ENCODE data around the gene GPR108. TPM values are rescaled to one million over a fixed set of nuclear protein-coding genes. Genes with fewer than 3 reads are reported as not detected.

Gene GPR108
- total and polyA plus RNA-seq, 2 of the 13 experiments (the other 11 are each of a cell fraction or from before 2014, with no cell fraction given) = 36.4 to 63.0 TPM

DNA sequence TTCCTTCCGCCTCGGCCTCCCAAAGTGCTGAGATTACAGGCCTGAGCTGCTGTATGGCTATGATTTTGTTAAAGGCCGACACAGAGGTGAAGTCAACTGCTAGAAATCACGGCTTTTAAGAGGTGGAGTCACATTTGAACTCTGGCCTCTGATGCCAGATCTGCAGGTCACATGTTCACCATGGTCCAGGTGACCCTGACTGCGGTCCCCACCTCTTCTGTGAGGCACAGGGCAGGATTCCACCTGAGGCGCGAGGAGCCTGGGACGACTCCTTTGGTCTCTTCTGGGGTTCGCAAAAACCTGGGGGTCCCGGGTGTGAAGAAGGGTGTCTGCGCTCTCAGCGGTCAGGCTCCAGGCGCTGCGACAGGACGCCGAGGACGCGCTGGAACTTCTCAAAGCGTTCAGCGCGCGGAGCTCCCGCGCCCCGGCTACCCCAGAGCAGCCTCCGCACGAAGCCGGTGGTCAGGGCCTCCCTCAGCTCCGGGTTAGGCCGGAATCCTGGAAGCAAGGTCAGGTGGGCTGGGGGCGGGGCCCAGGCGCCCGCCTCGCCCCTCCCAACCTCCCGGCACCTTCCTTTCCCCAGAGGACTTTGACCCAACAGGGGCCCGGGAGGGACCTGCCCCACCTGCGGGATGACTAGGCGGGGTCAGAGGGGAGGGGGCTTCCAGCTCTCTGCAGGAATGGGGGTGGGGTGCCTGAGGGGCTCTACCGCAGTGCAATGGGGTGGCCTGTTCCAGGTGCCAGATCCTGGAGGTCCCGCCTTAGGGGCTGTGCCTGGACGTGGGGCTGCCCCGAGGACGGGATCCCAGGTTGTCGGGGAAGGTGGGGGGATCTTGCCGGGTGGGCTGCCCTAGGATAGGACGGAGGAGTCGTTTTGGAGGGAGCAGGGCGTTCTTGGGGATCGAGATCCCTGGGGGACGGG lies 15.1 kb upstream of the GPR108 start (continued):
- TF ChIP-seq, protein P1, sequence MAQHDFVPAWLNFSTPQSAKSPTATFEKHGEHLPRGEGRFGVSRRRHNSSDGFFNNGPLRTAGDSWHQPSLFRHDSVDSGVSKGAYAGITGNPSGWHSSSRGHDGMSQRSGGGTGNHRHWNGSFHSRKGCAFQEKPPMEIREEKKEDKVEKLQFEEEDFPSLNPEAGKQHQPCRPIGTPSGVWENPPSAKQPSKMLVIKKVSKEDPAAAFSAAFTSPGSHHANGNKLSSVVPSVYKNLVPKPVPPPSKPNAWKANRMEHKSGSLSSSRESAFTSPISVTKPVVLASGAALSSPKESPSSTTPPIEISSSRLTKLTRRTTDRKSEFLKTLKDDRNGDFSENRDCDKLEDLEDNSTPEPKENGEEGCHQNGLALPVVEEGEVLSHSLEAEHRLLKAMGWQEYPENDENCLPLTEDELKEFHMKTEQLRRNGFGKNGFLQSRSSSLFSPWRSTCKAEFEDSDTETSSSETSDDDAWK (CRISPR knock-in tag; IDR thresholded peaks at IDR 0.05) = no peak
- TF ChIP-seq ZNF333 (CRISPR knock-in tag; IDR thresholded peaks at IDR 0.05; ENCODE audit: borderline replicate concordance) (peak; percentile 88; the same call in 1 of the 2 replicates), ZNF567 (CRISPR knock-in tag; IDR thresholded peaks at IDR 0.05; ENCODE audit: borderline replicate concordance) (peak; percentile 48; the same call in 1 of the 2 replicates), FOXO1 (CRISPR knock-in tag; IDR thresholded peaks at IDR 0.05) (no peak), SOX6 (IDR thresholded peaks at IDR 0.05) (no peak), SOX6 (CRISPR knock-in tag; IDR thresholded peaks at IDR 0.05) (peak; percentile 80), RARA (CRISPR knock-in tag; IDR thresholded peaks at IDR 0.05) (no peak; the same call in 1 of the 2 replicates), GABPA (IDR thresholded peaks at IDR 0.05; ENCODE audit: low read depth, low read length) (no peak), GABPA (CRISPR knock-in tag; IDR thresholded peaks at IDR 0.05; ENCODE audit: low read depth) (peak; percentile 7; the same call in 1 of the 2 replicates), TOE1 (CRISPR knock-in tag; IDR thresholded peaks at IDR 0.05) (0 out of 2 replicates have a peak, but pooled peaks have one; percentile 61), POLR2AphosphoS5 (IDR thresholded peaks at IDR 0.05; ENCODE audit: low read depth, low read length) (peak; percentile 42; the same call in 1 of the 2 replicates)
- TF ChIP-seq, protein P2, sequence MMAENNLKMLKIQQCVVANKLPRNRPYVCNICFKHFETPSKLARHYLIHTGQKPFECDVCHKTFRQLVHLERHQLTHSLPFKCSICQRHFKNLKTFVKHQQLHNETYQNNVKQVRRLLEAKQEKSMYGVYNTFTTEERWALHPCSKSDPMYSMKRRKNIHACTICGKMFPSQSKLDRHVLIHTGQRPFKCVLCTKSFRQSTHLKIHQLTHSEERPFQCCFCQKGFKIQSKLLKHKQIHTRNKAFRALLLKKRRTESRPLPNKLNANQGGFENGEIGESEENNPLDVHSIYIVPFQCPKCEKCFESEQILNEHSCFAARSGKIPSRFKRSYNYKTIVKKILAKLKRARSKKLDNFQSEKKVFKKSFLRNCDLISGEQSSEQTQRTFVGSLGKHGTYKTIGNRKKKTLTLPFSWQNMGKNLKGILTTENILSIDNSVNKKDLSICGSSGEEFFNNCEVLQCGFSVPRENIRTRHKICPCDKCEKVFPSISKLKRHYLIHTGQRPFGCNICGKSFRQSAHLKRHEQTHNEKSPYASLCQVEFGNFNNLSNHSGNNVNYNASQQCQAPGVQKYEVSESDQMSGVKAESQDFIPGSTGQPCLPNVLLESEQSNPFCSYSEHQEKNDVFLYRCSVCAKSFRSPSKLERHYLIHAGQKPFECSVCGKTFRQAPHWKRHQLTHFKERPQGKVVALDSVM (CRISPR knock-in tag; IDR thresholded peaks at IDR 0.05) = peak; percentile 99
- TF ChIP-seq, protein P3, sequence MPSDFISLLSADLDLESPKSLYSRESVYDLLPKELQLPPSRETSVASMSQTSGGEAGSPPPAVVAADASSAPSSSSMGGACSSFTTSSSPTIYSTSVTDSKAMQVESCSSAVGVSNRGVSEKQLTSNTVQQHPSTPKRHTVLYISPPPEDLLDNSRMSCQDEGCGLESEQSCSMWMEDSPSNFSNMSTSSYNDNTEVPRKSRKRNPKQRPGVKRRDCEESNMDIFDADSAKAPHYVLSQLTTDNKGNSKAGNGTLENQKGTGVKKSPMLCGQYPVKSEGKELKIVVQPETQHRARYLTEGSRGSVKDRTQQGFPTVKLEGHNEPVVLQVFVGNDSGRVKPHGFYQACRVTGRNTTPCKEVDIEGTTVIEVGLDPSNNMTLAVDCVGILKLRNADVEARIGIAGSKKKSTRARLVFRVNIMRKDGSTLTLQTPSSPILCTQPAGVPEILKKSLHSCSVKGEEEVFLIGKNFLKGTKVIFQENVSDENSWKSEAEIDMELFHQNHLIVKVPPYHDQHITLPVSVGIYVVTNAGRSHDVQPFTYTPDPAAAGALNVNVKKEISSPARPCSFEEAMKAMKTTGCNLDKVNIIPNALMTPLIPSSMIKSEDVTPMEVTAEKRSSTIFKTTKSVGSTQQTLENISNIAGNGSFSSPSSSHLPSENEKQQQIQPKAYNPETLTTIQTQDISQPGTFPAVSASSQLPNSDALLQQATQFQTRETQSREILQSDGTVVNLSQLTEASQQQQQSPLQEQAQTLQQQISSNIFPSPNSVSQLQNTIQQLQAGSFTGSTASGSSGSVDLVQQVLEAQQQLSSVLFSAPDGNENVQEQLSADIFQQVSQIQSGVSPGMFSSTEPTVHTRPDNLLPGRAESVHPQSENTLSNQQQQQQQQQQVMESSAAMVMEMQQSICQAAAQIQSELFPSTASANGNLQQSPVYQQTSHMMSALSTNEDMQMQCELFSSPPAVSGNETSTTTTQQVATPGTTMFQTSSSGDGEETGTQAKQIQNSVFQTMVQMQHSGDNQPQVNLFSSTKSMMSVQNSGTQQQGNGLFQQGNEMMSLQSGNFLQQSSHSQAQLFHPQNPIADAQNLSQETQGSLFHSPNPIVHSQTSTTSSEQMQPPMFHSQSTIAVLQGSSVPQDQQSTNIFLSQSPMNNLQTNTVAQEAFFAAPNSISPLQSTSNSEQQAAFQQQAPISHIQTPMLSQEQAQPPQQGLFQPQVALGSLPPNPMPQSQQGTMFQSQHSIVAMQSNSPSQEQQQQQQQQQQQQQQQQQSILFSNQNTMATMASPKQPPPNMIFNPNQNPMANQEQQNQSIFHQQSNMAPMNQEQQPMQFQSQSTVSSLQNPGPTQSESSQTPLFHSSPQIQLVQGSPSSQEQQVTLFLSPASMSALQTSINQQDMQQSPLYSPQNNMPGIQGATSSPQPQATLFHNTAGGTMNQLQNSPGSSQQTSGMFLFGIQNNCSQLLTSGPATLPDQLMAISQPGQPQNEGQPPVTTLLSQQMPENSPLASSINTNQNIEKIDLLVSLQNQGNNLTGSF (CRISPR knock-in tag; IDR thresholded peaks at IDR 0.05) = peak; percentile 54; the same call in 1 of the 2 replicates
- TF ChIP-seq, protein P4, sequence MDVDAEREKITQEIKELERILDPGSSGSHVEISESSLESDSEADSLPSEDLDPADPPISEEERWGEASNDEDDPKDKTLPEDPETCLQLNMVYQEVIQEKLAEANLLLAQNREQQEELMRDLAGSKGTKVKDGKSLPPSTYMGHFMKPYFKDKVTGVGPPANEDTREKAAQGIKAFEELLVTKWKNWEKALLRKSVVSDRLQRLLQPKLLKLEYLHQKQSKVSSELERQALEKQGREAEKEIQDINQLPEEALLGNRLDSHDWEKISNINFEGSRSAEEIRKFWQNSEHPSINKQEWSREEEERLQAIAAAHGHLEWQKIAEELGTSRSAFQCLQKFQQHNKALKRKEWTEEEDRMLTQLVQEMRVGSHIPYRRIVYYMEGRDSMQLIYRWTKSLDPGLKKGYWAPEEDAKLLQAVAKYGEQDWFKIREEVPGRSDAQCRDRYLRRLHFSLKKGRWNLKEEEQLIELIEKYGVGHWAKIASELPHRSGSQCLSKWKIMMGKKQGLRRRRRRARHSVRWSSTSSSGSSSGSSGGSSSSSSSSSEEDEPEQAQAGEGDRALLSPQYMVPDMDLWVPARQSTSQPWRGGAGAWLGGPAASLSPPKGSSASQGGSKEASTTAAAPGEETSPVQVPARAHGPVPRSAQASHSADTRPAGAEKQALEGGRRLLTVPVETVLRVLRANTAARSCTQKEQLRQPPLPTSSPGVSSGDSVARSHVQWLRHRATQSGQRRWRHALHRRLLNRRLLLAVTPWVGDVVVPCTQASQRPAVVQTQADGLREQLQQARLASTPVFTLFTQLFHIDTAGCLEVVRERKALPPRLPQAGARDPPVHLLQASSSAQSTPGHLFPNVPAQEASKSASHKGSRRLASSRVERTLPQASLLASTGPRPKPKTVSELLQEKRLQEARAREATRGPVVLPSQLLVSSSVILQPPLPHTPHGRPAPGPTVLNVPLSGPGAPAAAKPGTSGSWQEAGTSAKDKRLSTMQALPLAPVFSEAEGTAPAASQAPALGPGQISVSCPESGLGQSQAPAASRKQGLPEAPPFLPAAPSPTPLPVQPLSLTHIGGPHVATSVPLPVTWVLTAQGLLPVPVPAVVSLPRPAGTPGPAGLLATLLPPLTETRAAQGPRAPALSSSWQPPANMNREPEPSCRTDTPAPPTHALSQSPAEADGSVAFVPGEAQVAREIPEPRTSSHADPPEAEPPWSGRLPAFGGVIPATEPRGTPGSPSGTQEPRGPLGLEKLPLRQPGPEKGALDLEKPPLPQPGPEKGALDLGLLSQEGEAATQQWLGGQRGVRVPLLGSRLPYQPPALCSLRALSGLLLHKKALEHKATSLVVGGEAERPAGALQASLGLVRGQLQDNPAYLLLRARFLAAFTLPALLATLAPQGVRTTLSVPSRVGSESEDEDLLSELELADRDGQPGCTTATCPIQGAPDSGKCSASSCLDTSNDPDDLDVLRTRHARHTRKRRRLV (CRISPR knock-in tag; IDR thresholded peaks at IDR 0.05) = peak; percentile 83
